Lung (tissue), 12 donors: ENCODE results near the gene TIPRL. TPM values are rescaled to one million over a fixed set of nuclear protein-coding genes. Genes with fewer than 3 reads are reported as not detected.
"Not testable (repeated sequence)": the region's sequence is repeated elsewhere in the genome, so short reads cannot be mapped to it uniquely, and the experiment has no call there.

Source experiments
- ATAC-seq: fragments of 200-7000 bp; cut with Tn5 transposase; one replicate; pipeline ENCODE4 v1.9.1; 2020; ENCODE audit warnings: moderate number of reproducible peaks; ENCODE audit not compliant: insufficient read depth, low FRiP score
- DNase-seq, 3 donors: peaks; one replicate each; pipeline ENCODE4 v3.0.0-alpha.2; 2013 to 2017
- H3K27ac ChIP-seq, 2 donors: one replicate each; pipeline ENCODE4 v1.5.1; 2013; ENCODE audit warnings: mild to moderate bottlenecking in 2 of 2, moderate library complexity in 2 of 2, control low read depth in 1 of 2, inconsistent platforms in 1 of 2, low read depth in 1 of 2, low read length in 1 of 2
- H3K27me3 ChIP-seq, 3 donors: one replicate each; pipeline ENCODE4 v1.5.1; 2013; ENCODE audit warnings: low read length in 2 of 3; ENCODE audit not compliant: control insufficient read depth in 3 of 3, insufficient read depth in 3 of 3
- H3K36me3 ChIP-seq, 4 donors: one replicate each; pipeline ENCODE4 v1.5.1; 2013; ENCODE audit warnings: low read length in 4 of 4, mild to moderate bottlenecking in 1 of 4, moderate library complexity in 1 of 4; ENCODE audit not compliant: control insufficient read depth in 4 of 4, insufficient read depth in 4 of 4
- H3K4me1 ChIP-seq, 5 donors: one replicate each; pipeline ENCODE4 v1.5.1; 2013; ENCODE audit warnings: low read length in 5 of 5, mild to moderate bottlenecking in 2 of 5, moderate library complexity in 1 of 5; ENCODE audit not compliant: control insufficient read depth in 5 of 5, insufficient read depth in 5 of 5
- H3K4me3 ChIP-seq: one replicate; pipeline ENCODE4 v1.5.1; 2013; ENCODE audit warnings: mild to moderate bottlenecking, control low read depth, moderate library complexity
- H3K9ac ChIP-seq, 2 donors: one replicate each; pipeline ENCODE4 v1.5.1; 2013; ENCODE audit warnings: low read length in 2 of 2, control low read depth in 1 of 2; ENCODE audit not compliant: insufficient read depth in 1 of 2
- H3K9me3 ChIP-seq, 4 donors: one replicate each; pipeline ENCODE4 v1.5.1; 2013; ENCODE audit warnings: low read length in 3 of 4, mild to moderate bottlenecking in 1 of 4, moderate library complexity in 1 of 4; ENCODE audit not compliant: control insufficient read depth in 4 of 4, insufficient read depth in 3 of 4
- CTCF ChIP-seq: IDR thresholded peaks from 2 replicates; pipeline ENCODE4 v1.5.1; 2012; ENCODE audit warnings: mild to moderate bottlenecking; ENCODE audit errors: control extremely low read depth, extremely low read depth
- WGBS, 2 donors: extraction: QIAGEN DNeasy Blood & Tissue Kit; methylation state at CpG; one replicate each; pipeline ENCODE4 v1.1.7; 2013; 5-methylcytosine and 5-hydroxymethylcytosine counted together
- polyA plus RNA-seq, 2 donors: library from polyadenylated mRNA; stranded (reverse); fragments of 200-250 nt; gene quantifications; one replicate each; pipeline ENCODE4 v1.2.1, GENCODE V29; 2013
- total RNA-seq, 2 donors: library from RNA; depleted of rRNA in 1 of 2; stranded (reverse); fragments of >200 nt in 1 of 2; gene quantifications; one replicate each; pipeline ENCODE4 v1.2.1, GENCODE V29; 2014 to 2021
- donor health status: control.
- donor health status: control.
- donor health status: Bipolar disorder and iron deficiency.
- donor health status: healthy.
- donor health status: DM: yes; HTN: yes; CAD: no.

TIPRL gene
- total and polyA plus RNA-seq, 4 donors: 14.2 to 38.4 (median 21.8) TPM

GRCh38 chr1:168179438-168180147 is 831 bp downstream of the TIPRL start:
- peak overlapping the region; percentile 89 to 97 for H3K27ac ChIP-seq
- no peak for TF ChIP-seq CTCF
- peak in 2 of 3 donors; percentile 25 to 35 for DNase-seq
- no peaks in the 10 kb centered on the region for H3K9me3 ChIP-seq
- H3K9ac ChIP-seq: peak overlapping the region; percentile 78 to 80
- H3K4me3 ChIP-seq: peak overlapping the region; percentile 90
- H3K27me3 ChIP-seq: no peaks in the 10 kb centered on the region
- H3K4me1 ChIP-seq: peaks cover 0 to 8% (median 6%) of the 10 kb centered on the region in 5 donors
- no peaks in the 10 kb centered on the region for H3K36me3 ChIP-seq
- no peak for ATAC-seq
- WGBS, 2 donors: 7 to 9% methylated on average over 20 of the region's 20 CpGs

- H3K9ac ChIP-seq: peak overlapping the region in 1 of 2 donors; percentile 80
- no peak for TF ChIP-seq CTCF
- H3K9me3 ChIP-seq: no peaks in the 10 kb centered on the region
- H3K4me3 ChIP-seq: peak overlapping the region; percentile 90
- peaks cover 0 to 8% (median 6%) of the 10 kb centered on the region in 5 donors for H3K4me1 ChIP-seq
- H3K27me3 ChIP-seq: no peaks in the 10 kb centered on the region
- WGBS, 2 donors: 59 to 63% methylated on average over 2 of the region's 2 CpGs
- H3K27ac ChIP-seq: peak overlapping the region in 1 of 2 donors; percentile 97
- ATAC-seq: no peak
- peak in 1 of 3 donors; percentile 9 for DNase-seq
- no peaks in the 10 kb centered on the region for H3K36me3 ChIP-seq
These were observed 1.4 kb downstream of the TIPRL start for GRCh38 chr1:168180148-168180524.

DNA sequence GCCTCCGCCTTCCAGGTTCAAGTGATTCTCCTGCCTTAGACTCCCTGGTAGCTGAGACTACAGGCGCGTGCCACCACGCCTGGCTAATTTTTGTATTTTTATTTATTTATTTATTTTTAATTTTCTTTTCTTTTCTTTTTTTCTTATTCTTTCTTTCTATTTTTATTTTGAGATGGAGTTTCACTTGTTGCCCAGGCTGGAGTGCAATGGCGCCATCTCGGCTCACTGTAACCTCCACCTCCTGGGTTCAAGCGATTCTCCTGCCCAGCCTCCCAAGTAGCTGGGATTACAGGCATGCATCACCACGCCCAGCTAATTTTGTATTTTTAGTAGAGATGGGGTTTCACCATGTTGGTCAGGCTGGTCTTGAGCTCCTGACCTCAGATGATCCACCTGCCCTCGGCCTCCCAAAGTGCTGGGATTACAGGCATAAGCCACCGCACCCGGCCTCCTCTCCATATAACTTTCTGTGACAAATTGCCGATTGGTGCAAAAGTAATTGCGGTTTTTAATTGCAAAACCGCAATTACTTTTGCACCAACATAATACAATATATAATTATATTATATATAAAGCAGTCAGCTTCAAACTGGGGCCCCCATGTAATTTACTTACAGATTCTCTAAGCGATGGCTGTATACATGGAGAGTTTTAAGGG is 2.4 kb downstream of the TIPRL start:
- H3K9me3 ChIP-seq, H3K27me3 ChIP-seq, H3K4me3 ChIP-seq, H3K36me3 ChIP-seq, H3K27ac ChIP-seq, ATAC-seq, H3K4me1 ChIP-seq, DNase-seq, H3K9ac ChIP-seq: not testable (repeated sequence)
- WGBS, 2 donors: 97 to 98% methylated on average over 15 of the region's 15 CpGs

GRCh38 chr1:168187177-168187576 is 8.4 kb downstream of the TIPRL start:
- no peak for DNase-seq
- Histone ChIP-seq H3K9me3 (no peaks in the 10 kb centered on the region), H3K9ac (no peak overlapping the region), H3K4me1 (peaks cover 0 to 13% (median 0%) of the 10 kb centered on the region in 5 donors), H3K27me3 (no peaks in the 10 kb centered on the region), H3K36me3 (peaks cover 6 to 17% (median 10%) of the 10 kb centered on the region in 4 donors), H3K27ac (no peak overlapping the region), H3K4me3 (no peak overlapping the region)
- no peak for ATAC-seq
- no peak for TF ChIP-seq CTCF
